Astrocyte (in vitro differentiated cells and primary cell): ENCODE data around the gene ANKDD1B. TPM values are rescaled to one million over a fixed set of nuclear protein-coding genes. Genes with fewer than 3 reads are reported as not detected.

Experiments used
- DNase-seq: peaks from one replicate; pipeline ENCODE4 v3.0.0-alpha.2; 2010; ENCODE audit warnings: low read depth
- FAIRE-seq: peaks from 2 replicates; lab custom pipeline; 2011; peaks lifted over from hg19 to GRCh38; lab: Jason Lieb, UNC
- H2AFZ ChIP-seq: 2 replicates; pipeline ENCODE4 v1.6.0; 2012; ENCODE audit warnings: low read depth, low read length, inconsistent platforms
- H3K27ac ChIP-seq: 2 replicates; pipeline ENCODE4 v1.5.1; 2011; ENCODE audit warnings: low read depth, low read length, inconsistent platforms
- H3K27me3 ChIP-seq: 2 replicates; pipeline ENCODE4 v1.6.0; 2011; ENCODE audit warnings: low read length, inconsistent platforms; ENCODE audit not compliant: insufficient read depth
- H3K36me3 ChIP-seq: 2 replicates; pipeline ENCODE4 v1.5.1; 2011; ENCODE audit warnings: low read length, inconsistent platforms; ENCODE audit not compliant: insufficient read depth
- H3K4me1 ChIP-seq: 2 replicates; pipeline ENCODE4 v1.5.1; 2011; ENCODE audit warnings: low read length, inconsistent platforms; ENCODE audit not compliant: insufficient read depth
- H3K4me2 ChIP-seq: 2 replicates; pipeline ENCODE4 v1.6.0; 2012; ENCODE audit warnings: low read length, inconsistent platforms
- H3K4me3 ChIP-seq: 2 replicates; pipeline ENCODE4 v1.5.1; 2011; ENCODE audit warnings: low read depth, mild to moderate bottlenecking, low read length, inconsistent platforms; ENCODE audit not compliant: insufficient read depth
- H3K79me2 ChIP-seq: 2 replicates; pipeline ENCODE4 v1.6.0; 2012; ENCODE audit warnings: mild to moderate bottlenecking, low read length, inconsistent platforms; ENCODE audit not compliant: insufficient read depth
- H3K9ac ChIP-seq: 2 replicates; pipeline ENCODE4 v1.6.0; 2012; ENCODE audit warnings: mild to moderate bottlenecking, low read length, inconsistent platforms
- H3K9me3 ChIP-seq: 2 replicates; pipeline ENCODE4 v1.5.1; 2012; ENCODE audit warnings: low read depth, mild to moderate bottlenecking, low read length, inconsistent platforms; ENCODE audit not compliant: insufficient read depth
- H4K20me1 ChIP-seq: 2 replicates; pipeline ENCODE4 v1.6.0; 2012; ENCODE audit warnings: low read length, inconsistent platforms; ENCODE audit not compliant: insufficient read depth
- H3K27ac Mint-ChIP-seq: one replicate; pipeline ENCODE4 v1.8.0; 2021; ENCODE audit warnings: mild to moderate bottlenecking, mixed read lengths; ENCODE audit not compliant: unreplicated experiment
- H3K27me3 Mint-ChIP-seq: one replicate; pipeline ENCODE4 v1.8.0; 2021; ENCODE audit warnings: low read depth, mixed read lengths; ENCODE audit not compliant: unreplicated experiment
- H3K36me3 Mint-ChIP-seq: one replicate; pipeline ENCODE4 v1.8.0; 2021; ENCODE audit warnings: low read depth, mixed read lengths; ENCODE audit not compliant: unreplicated experiment
- H3K4me1 Mint-ChIP-seq: one replicate; pipeline ENCODE4 v1.8.0; 2021; ENCODE audit warnings: low read depth, mixed read lengths; ENCODE audit not compliant: unreplicated experiment
- H3K4me3 Mint-ChIP-seq: one replicate; pipeline ENCODE4 v1.8.0; 2021; ENCODE audit warnings: mild to moderate bottlenecking, moderate library complexity, mixed read lengths; ENCODE audit not compliant: unreplicated experiment
- H3K9me3 Mint-ChIP-seq: one replicate; pipeline ENCODE4 v1.8.0; 2021; ENCODE audit warnings: mild to moderate bottlenecking, mixed read lengths; ENCODE audit not compliant: unreplicated experiment
- CTCF ChIP-seq: IDR thresholded peaks from 2 replicates; pipeline ENCODE4 v1.5.1; 2011; ENCODE audit warnings: low read depth, mild to moderate bottlenecking, inconsistent platforms, low read length, moderate library complexity; ENCODE audit not compliant: insufficient read depth
- EZH2 ChIP-seq: IDR thresholded peaks from 2 replicates; pipeline ENCODE4 v1.6.1; 2012; ENCODE audit warnings: mild to moderate bottlenecking, low read length, inconsistent platforms; ENCODE audit not compliant: insufficient read depth
- total RNA-seq: library from RNA; stranded (reverse); gene quantifications from 2 replicates; pipeline ENCODE4 v1.2.1, GENCODE V29; 2021

Gene ANKDD1B
- total RNA-seq, 1 donor from 2014 or later = 0.59 TPM

GRCh38 chr5:75654693-75655295 lies 43.5 kb downstream of the ANKDD1B start:
- TF ChIP-seq EZH2 = no peak
- no peak for TF ChIP-seq CTCF
- Mint-ChIP-seq H3K4me1 (no peaks in the 10 kb centered on the region), H3K4me3 (no peak overlapping the region), H3K9me3 (no peaks in the 10 kb centered on the region), H3K27me3 (no peaks in the 10 kb centered on the region), H3K27ac (no peak overlapping the region), H3K36me3 (no peaks in the 10 kb centered on the region)
- Histone ChIP-seq H3K4me2 (no peak overlapping the region), H2AFZ (no peak overlapping the region), H3K4me1 (no peaks in the 10 kb centered on the region), H4K20me1 (no peaks in the 10 kb centered on the region), H3K27ac (no peak overlapping the region), H3K9me3 (no peaks in the 10 kb centered on the region), H3K9ac (no peak overlapping the region), H3K79me2 (no peaks in the 10 kb centered on the region), H3K4me3 (no peak overlapping the region), H3K27me3 (no peaks in the 10 kb centered on the region), H3K36me3 (no peaks in the 10 kb centered on the region)
- DNase-seq (no peak), FAIRE-seq (no peak)

- no peaks in the 10 kb centered on the region for H3K27me3 Mint-ChIP-seq
- no peaks in the 10 kb centered on the region for H3K4me1 Mint-ChIP-seq
- Histone ChIP-seq H3K27ac (peak overlapping the region; percentile 61), H3K36me3 (no peaks in the 10 kb centered on the region), H3K4me3 (peak overlapping the region; percentile 72), H4K20me1 (no peaks in the 10 kb centered on the region), H3K9me3 (no peaks in the 10 kb centered on the region), H3K79me2 (no peaks in the 10 kb centered on the region), H2AFZ (peak overlapping the region; percentile 91), H3K4me1 (no peaks in the 10 kb centered on the region), H3K27me3 (no peaks in the 10 kb centered on the region), H3K9ac (peak overlapping the region; percentile 78), H3K4me2 (peak overlapping the region; percentile 86)
- H3K27ac Mint-ChIP-seq = no peak overlapping the region
- no peak for TF ChIP-seq EZH2
- TF ChIP-seq CTCF = no peak
- no peaks in the 10 kb centered on the region for H3K9me3 Mint-ChIP-seq
- H3K36me3 Mint-ChIP-seq = no peaks in the 10 kb centered on the region
- FAIRE-seq = no peak
- peak; percentile 54 for DNase-seq
- H3K4me3 Mint-ChIP-seq = no peak overlapping the region
These were observed 45.2 kb downstream of the ANKDD1B start for GRCh38 chr5:75656311-75657003.
